ENCODE results near the gene OLFM3. TPM values are rescaled to one million over a fixed set of nuclear protein-coding genes. Genes with fewer than 3 reads are reported as not detected.

OLFM3 gene
- total RNA-seq, 1 experiment from 2014 or later, result 0.26 TPM

DNA sequence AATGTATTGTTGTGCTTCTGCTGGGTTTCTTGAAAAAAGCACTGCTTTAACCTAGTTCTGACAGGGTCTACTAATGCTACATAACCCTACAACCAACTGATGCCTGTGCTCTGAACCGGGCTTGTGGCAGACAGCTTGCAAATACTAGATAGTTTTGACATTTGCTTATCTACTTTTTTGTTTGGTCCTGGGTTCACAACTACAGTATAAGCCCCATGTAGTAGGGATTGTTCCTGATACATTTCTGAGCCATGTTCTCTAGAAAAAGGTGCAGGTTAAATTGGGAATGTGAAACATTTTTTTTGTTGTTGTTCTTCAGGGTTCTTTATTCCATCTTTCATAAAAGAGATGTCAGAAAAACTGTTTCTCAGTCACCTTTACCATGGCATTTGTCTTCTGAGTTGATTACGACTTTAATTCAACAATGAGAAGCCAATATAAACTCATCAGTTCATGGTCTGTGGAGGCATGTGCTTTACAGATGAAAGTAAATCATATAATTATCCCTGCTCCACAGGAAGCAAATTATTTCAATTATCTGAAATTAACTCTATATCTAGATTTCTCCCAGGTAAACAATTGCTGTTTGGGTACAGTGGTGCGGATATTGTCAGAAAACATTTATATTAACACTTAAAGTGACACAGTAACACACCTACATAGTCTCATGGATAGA lies 22.0 kb downstream of the OLFM3 start:
- no peaks in the 10 kb centered on the region for H3K79me2 ChIP-seq (ENCODE audit: insufficient read depth, low read length)
- no peaks in the 10 kb centered on the region for H3K9me3 ChIP-seq (ENCODE audit: control insufficient read depth, low read depth, low read length)
- no peak overlapping the region for H4K91ac ChIP-seq (ENCODE audit: insufficient read length, low read depth, low read length)
- no peak overlapping the region for H3K27ac ChIP-seq (ENCODE audit: insufficient read length, low read depth, low read length)
- H3K4me2 ChIP-seq (ENCODE audit: insufficient read depth, insufficient read length, low read length), result no peak overlapping the region
- H2BK12ac ChIP-seq (ENCODE audit: insufficient read length, low read depth, low read length), result no peak overlapping the region
- H3K4ac ChIP-seq (ENCODE audit: low read depth, low read length), result no peak overlapping the region
- H3K36me3 Mint-ChIP-seq (ENCODE audit: insufficient read depth in 1 of 3, low read depth in 3 of 3), result peaks cover 0 to 6% (median 2%) of the 10 kb centered on the region in 3 experiments; a peak in 2 of 7 replicates
- H3K27me3 Mint-ChIP-seq (ENCODE audit: low read depth), result no peaks in the 10 kb centered on the region
- no peak overlapping the region for H2AK5ac ChIP-seq (ENCODE audit: insufficient read length, low read length)
- H3K9ac ChIP-seq (ENCODE audit: extremely low read depth, insufficient read length, low read length), result no peak overlapping the region
- no peaks in the 10 kb centered on the region for H3K23me2 ChIP-seq (ENCODE audit: insufficient read length, low read depth, low read length, poor library complexity, severe bottlenecking)
- no peak overlapping the region for H3K4me3 Mint-ChIP-seq
- H4K5ac ChIP-seq (ENCODE audit: insufficient read length, low read depth, low read length), result no peak overlapping the region
- H2BK15ac ChIP-seq (ENCODE audit: low read depth, low read length), result no peak overlapping the region
- H3K14ac ChIP-seq (ENCODE audit: insufficient read depth, low read length), result no peak overlapping the region
- WGBS (ENCODE audit: extremely low coverage, insufficient read length, low lambda C conversion rate), result no CpG with 5 or more reads among the region's 3 CpGs
- peaks cover 0 to 2% of the 10 kb centered on the region in 2 experiments; a peak in 1 of 5 replicates for H3K9me3 Mint-ChIP-seq
- H2AFZ ChIP-seq (ENCODE audit: low read length), result no peak overlapping the region
- no peaks in the 10 kb centered on the region for H4K20me1 ChIP-seq (ENCODE audit: control insufficient read depth, insufficient read depth, insufficient read length)
- no peaks in the 10 kb centered on the region for H3K4me1 ChIP-seq (ENCODE audit: insufficient read depth, low read length)
- no peaks in the 10 kb centered on the region for H3K27me3 ChIP-seq (ENCODE audit: insufficient read depth, low read length)
- no peak overlapping the region for H2BK120ac ChIP-seq (ENCODE audit: low read depth, low read length, poor library complexity, severe bottlenecking)
- DNase-seq, result no peak
- H3K4me1 Mint-ChIP-seq, result peaks cover 6 to 8% of the 10 kb centered on the region in 2 experiments
- H3K18ac ChIP-seq (ENCODE audit: insufficient read length, low read depth, low read length), result no peak overlapping the region
- TF ChIP-seq, protein P1, sequence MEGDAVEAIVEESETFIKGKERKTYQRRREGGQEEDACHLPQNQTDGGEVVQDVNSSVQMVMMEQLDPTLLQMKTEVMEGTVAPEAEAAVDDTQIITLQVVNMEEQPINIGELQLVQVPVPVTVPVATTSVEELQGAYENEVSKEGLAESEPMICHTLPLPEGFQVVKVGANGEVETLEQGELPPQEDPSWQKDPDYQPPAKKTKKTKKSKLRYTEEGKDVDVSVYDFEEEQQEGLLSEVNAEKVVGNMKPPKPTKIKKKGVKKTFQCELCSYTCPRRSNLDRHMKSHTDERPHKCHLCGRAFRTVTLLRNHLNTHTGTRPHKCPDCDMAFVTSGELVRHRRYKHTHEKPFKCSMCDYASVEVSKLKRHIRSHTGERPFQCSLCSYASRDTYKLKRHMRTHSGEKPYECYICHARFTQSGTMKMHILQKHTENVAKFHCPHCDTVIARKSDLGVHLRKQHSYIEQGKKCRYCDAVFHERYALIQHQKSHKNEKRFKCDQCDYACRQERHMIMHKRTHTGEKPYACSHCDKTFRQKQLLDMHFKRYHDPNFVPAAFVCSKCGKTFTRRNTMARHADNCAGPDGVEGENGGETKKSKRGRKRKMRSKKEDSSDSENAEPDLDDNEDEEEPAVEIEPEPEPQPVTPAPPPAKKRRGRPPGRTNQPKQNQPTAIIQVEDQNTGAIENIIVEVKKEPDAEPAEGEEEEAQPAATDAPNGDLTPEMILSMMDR (conservative IDR thresholded peaks at IDR 0.05), result no peak
- no peak overlapping the region for H2BK5ac ChIP-seq (ENCODE audit: insufficient read length, low read length)
- no peak overlapping the region for H2BK20ac ChIP-seq (ENCODE audit: low read depth, low read length, poor library complexity, severe bottlenecking)
- H3K27ac Mint-ChIP-seq, result no peak overlapping the region
- H3K23ac ChIP-seq (ENCODE audit: insufficient read length, low read depth, low read length), result no peak overlapping the region
- no peak overlapping the region for H3T11ph ChIP-seq (ENCODE audit: low read length)
- H4K8ac ChIP-seq (replicated peaks; ENCODE audit: insufficient read length, low read depth, low read length), result no peak overlapping the region
- no peak overlapping the region for H3K56ac ChIP-seq (ENCODE audit: insufficient read length, low read depth, low read length)
- H3K79me1 ChIP-seq (ENCODE audit: insufficient read depth, low read depth, low read length, poor library complexity, severe bottlenecking), result no peaks in the 10 kb centered on the region
